ENCODE measurements around the gene LITAFD.

LITAFD gene

DNA sequence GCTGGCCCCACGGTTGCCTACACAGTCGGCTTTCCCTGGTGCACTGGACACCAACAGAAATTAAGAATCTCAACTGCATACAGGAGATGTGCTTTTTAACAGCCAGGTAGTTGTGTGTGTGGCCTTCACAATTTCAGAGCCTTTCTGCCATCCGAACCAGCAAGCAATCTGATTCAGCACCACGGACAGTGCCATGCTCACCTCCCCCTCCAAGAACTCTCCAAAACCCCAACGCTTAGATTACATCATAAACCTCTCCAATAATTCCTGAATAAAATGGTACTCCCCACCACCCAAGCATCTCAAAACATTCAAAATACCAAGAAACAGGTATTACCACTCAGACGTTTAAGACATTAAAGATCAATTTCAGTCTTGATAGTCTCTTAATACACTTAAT lies 49.7 kb downstream of the LITAFD start:
- Histone ChIP-seq H3K4me1 (ENCODE audit: low read depth, poor library complexity, severe bottlenecking) (peaks cover 44% of the 10 kb centered on the region), H3K9ac (no peak overlapping the region), H4K20me1 (ENCODE audit: insufficient read depth) (peaks cover 99% of the 10 kb centered on the region), H3K79me2 (ENCODE audit: insufficient read depth, low read depth) (peaks cover 100% of the 10 kb centered on the region), H3K27me3 (ENCODE audit: insufficient read depth, low read depth) (no peaks in the 10 kb centered on the region), H2AFZ (ENCODE audit: low read depth) (no peak overlapping the region), H3K4me2 (no peak overlapping the region), H3K4me3 (IDR thresholded peaks at IDR 0.05; ENCODE audit: insufficient read depth, low read depth, low read length) (no peak overlapping the region), H3K36me3 (ENCODE audit: insufficient read depth) (peaks cover 18% of the 10 kb centered on the region), H3K27ac (no peak overlapping the region)
- TF ChIP-seq, protein P1, sequence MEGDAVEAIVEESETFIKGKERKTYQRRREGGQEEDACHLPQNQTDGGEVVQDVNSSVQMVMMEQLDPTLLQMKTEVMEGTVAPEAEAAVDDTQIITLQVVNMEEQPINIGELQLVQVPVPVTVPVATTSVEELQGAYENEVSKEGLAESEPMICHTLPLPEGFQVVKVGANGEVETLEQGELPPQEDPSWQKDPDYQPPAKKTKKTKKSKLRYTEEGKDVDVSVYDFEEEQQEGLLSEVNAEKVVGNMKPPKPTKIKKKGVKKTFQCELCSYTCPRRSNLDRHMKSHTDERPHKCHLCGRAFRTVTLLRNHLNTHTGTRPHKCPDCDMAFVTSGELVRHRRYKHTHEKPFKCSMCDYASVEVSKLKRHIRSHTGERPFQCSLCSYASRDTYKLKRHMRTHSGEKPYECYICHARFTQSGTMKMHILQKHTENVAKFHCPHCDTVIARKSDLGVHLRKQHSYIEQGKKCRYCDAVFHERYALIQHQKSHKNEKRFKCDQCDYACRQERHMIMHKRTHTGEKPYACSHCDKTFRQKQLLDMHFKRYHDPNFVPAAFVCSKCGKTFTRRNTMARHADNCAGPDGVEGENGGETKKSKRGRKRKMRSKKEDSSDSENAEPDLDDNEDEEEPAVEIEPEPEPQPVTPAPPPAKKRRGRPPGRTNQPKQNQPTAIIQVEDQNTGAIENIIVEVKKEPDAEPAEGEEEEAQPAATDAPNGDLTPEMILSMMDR (conservative IDR thresholded peaks at IDR 0.05; ENCODE audit: low read depth, low read length): no peak

DNA sequence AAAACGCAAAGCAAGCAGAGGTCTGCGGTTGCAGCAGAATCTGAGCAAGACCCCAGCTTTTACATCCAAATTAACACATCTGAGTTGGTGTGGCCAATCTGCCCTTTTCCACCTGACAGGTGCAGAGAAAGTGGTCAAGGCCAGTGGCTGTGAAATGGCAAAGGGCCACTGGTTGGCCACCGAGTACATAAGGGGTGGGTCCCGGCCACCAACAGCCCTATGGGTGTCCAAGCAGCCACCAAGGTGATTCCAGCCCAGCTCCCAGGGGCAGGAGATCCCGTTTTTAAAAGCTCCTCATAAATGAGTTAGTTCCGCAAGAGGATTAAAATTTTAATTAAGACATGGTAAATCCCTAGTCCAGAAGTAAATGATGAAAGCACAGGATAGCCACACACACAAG lies 52.5 kb downstream of the LITAFD start:
- peaks cover 100% of the 10 kb centered on the region for H4K20me1 ChIP-seq (ENCODE audit: insufficient read depth)
- H3K27me3 ChIP-seq (ENCODE audit: insufficient read depth, low read depth): no peaks in the 10 kb centered on the region
- H3K4me3 ChIP-seq (IDR thresholded peaks at IDR 0.05; ENCODE audit: insufficient read depth, low read depth, low read length): no peak overlapping the region
- H2AFZ ChIP-seq (ENCODE audit: low read depth): no peak overlapping the region
- peaks cover 71% of the 10 kb centered on the region for H3K4me1 ChIP-seq (ENCODE audit: low read depth, poor library complexity, severe bottlenecking)
- TF ChIP-seq, protein P1 (conservative IDR thresholded peaks at IDR 0.05; ENCODE audit: low read depth, low read length): no peak
- peaks cover 100% of the 10 kb centered on the region for H3K79me2 ChIP-seq (ENCODE audit: insufficient read depth, low read depth)
- peaks cover 8% of the 10 kb centered on the region for H3K36me3 ChIP-seq (ENCODE audit: insufficient read depth)
- H3K9ac ChIP-seq: no peak overlapping the region
- H3K4me2 ChIP-seq: no peak overlapping the region
- no peak overlapping the region for H3K27ac ChIP-seq
